K562 (cell line): ENCODE measurements around the gene OTOL1. TPM values are rescaled to one million over a fixed set of nuclear protein-coding genes. Genes with fewer than 3 reads are reported as not detected.

ENCODE experiments used
- ATAC-seq: fragments of 200-7000 bp; cut with Tn5 transposase; 3 replicates; pipeline ENCODE4 v1.9.1; 2020; ENCODE audit warnings: moderate library complexity
- BruUV-seq: library from RNA; stranded (reverse); fragments of 400-500 nt; replicated peaks from 2 replicates; lab custom pipeline; 2021; lab: Mats Ljungman, UMichigan
- CTCF ChIA-PET: fragments of 300-600 bp; formaldehyde crosslinking; extraction: SDS; loops from one replicate; lab custom pipeline; 2021; ENCODE audit warnings: low intra/inter-chr PET ratio; lab: Yijun Ruan, JAX
- POLR2A ChIA-PET: fragments of 300-600, 350-650 bp; sonication (Branson Sonifier 250); formaldehyde crosslinking; extraction: SDS; loops from one replicate; lab custom pipeline; 2021; ENCODE audit warnings: antibody characterized with exemption, inconsistent platforms; lab: Yijun Ruan, JAX
- DNase-seq, 4 experiments: peaks; one replicate each; pipeline versions ENCODE4 v3.0.0 to v3.0.0-alpha.2; 2011 to 2018; ENCODE audit warnings: low spot score in 3 of 4, mixed read lengths in 3 of 4; ENCODE audit errors: extremely low read depth in 1 of 4
- FAIRE-seq: peaks from 2 replicates; lab custom pipeline; 2011; peaks lifted over from hg19 to GRCh38; lab: Jason Lieb, UNC
- H2AFZ ChIP-seq: 2 replicates; pipeline ENCODE4 v1.6.0; 2011; ENCODE audit warnings: low read depth, low read length, control low read depth, inconsistent platforms
- H3K27ac ChIP-seq: fragments of 200-600 bp; 3 replicates; pipeline ENCODE4 v1.8.0; 2011; ENCODE audit warnings: low read depth, mild to moderate bottlenecking, control low read depth, inconsistent platforms, low read length, moderate library complexity, mixed read lengths; ENCODE audit errors: extremely low read depth
- H3K27me3 ChIP-seq, 2 experiments: fragments of 300-600 bp in 1 of 2; 2 replicates in 1 of 2; 3 replicates in 1 of 2; pipeline versions ENCODE4 v1.6.0 to v1.8.0; 2011; ENCODE audit warnings: inconsistent platforms in 2 of 2, low read length in 2 of 2, mild to moderate bottlenecking in 1 of 2, mixed read lengths in 1 of 2, moderate library complexity in 1 of 2; ENCODE audit not compliant: control insufficient read depth in 2 of 2, insufficient read depth in 2 of 2
- H3K36me3 ChIP-seq: fragments of 300-600 bp; 3 replicates; pipeline ENCODE4 v1.8.0; 2011; ENCODE audit warnings: mild to moderate bottlenecking, low read length, inconsistent platforms; ENCODE audit not compliant: control insufficient read depth, insufficient read depth
- H3K4me1 ChIP-seq, 2 experiments: fragments of 200-600 bp in 1 of 2; replicated peaks in 1 of 2; 2 replicates in 1 of 2; 3 replicates in 1 of 2; pipeline versions ENCODE4 v1.5.1 to v1.8.0; 2011; ENCODE audit warnings: inconsistent platforms in 2 of 2, low read length in 2 of 2, mild to moderate bottlenecking in 1 of 2, mixed read lengths in 1 of 2, moderate library complexity in 1 of 2; ENCODE audit not compliant: control insufficient read depth in 2 of 2, insufficient read depth in 2 of 2
- H3K4me2 ChIP-seq: 2 replicates; pipeline ENCODE4 v1.6.1; 2011; ENCODE audit warnings: low read length, control low read depth, inconsistent platforms, mixed read lengths; ENCODE audit not compliant: insufficient read depth
- H3K4me3 ChIP-seq: fragments of 200-600 bp; sonication (generic), shearing (Covaris generic); 2 replicates; pipeline ENCODE4 v1.5.1; 2016; ENCODE audit warnings: control low read depth, inconsistent platforms
- H3K79me2 ChIP-seq: fragments of 200-600 bp; 3 replicates; pipeline ENCODE4 v1.8.0; 2011; ENCODE audit warnings: low read length, inconsistent platforms; ENCODE audit not compliant: control insufficient read depth, insufficient read depth
- H3K9ac ChIP-seq, 2 experiments: 2 replicates each; pipeline versions ENCODE4 v1.6.0 to v1.6.1; 2011; ENCODE audit warnings: low read depth in 2 of 2, low read length in 2 of 2, control low read depth in 1 of 2, inconsistent platforms in 1 of 2, mild to moderate bottlenecking in 1 of 2, mixed read lengths in 1 of 2; ENCODE audit not compliant: insufficient read depth in 1 of 2
- H3K9me1 ChIP-seq: one replicate; pipeline ENCODE4 v1.6.0; 2011; ENCODE audit warnings: inconsistent platforms, mild to moderate bottlenecking, low read length, moderate library complexity; ENCODE audit not compliant: control insufficient read depth, insufficient read depth
- H3K9me3 ChIP-seq: replicated peaks from 2 replicates; pipeline ENCODE4 v1.5.1; 2011; ENCODE audit warnings: low read depth, low read length, inconsistent platforms; ENCODE audit not compliant: control insufficient read depth, insufficient read depth
- H4K20me1 ChIP-seq: replicated peaks from 2 replicates; pipeline ENCODE4 v1.6.1; 2011; ENCODE audit warnings: low read length, inconsistent platforms, mixed read lengths; ENCODE audit not compliant: control insufficient read depth, insufficient read depth
- BCL6 ChIP-seq: fragments of 250-450 bp; sonication (Bioruptor Pico); IDR thresholded peaks from 2 replicates; pipeline ENCODE4 v1.4.0; 2020
- BRF2 ChIP-seq: IDR thresholded peaks from 3 replicates; pipeline ENCODE4 v1.6.1; 2011; ENCODE audit warnings: borderline replicate concordance, mild to moderate bottlenecking; ENCODE audit not compliant: insufficient read length, insufficient read depth
- ETV1 ChIP-seq: fragments of 450-650 bp; conservative IDR thresholded peaks from 2 replicates; pipeline ENCODE4 v1.6.1; 2016; ENCODE audit warnings: missing genetic modification characterization, control low read depth, low read depth, missing compliant biosample characterization
- FOXP4 ChIP-seq: sonication (generic); formaldehyde crosslinking; IDR thresholded peaks from 2 replicates; pipeline ENCODE4 v1.8.0; 2022; ENCODE audit warnings: mild to moderate bottlenecking, missing genetic modification reagents, borderline replicate concordance
- HMGN3 ChIP-seq: IDR thresholded peaks from 2 replicates; pipeline ENCODE4 v1.6.1; 2011; ENCODE audit warnings: borderline replicate concordance, low read depth, mild to moderate bottlenecking, mixed read lengths, low read length; ENCODE audit not compliant: insufficient read length; ENCODE audit errors: extremely low read depth
- KAT8 ChIP-seq: fragments of 450-650 bp; IDR thresholded peaks from 2 replicates; pipeline ENCODE4 v1.6.1; 2016; ENCODE audit warnings: low read depth, mild to moderate bottlenecking
- MCM2 ChIP-seq: fragments of 450-650 bp; IDR thresholded peaks from 2 replicates; pipeline ENCODE4 v1.6.1; 2017; ENCODE audit warnings: low read depth, mild to moderate bottlenecking
- MIER1 ChIP-seq: fragments of 450-650 bp; IDR thresholded peaks from 2 replicates; pipeline ENCODE4 v1.6.1; 2016; ENCODE audit warnings: antibody characterized with exemption, mild to moderate bottlenecking, low read depth
- NFE2L1 ChIP-seq: fragments of 450-650 bp; IDR thresholded peaks from 2 replicates; pipeline ENCODE4 v1.6.1; 2016; ENCODE audit warnings: missing genetic modification characterization, low read depth, mild to moderate bottlenecking, missing compliant biosample characterization, moderate library complexity, borderline replicate concordance
- NR1H2 ChIP-seq: sonication (generic); formaldehyde crosslinking; IDR thresholded peaks from 2 replicates; pipeline ENCODE4 v1.4.0; 2020; ENCODE audit warnings: mild to moderate bottlenecking, missing genetic modification reagents
- RCOR1 ChIP-seq, 2 experiments: IDR thresholded peaks; 2 replicates each; pipeline ENCODE4 v1.6.1; 2012; ENCODE audit warnings: low read depth in 2 of 2, low read length in 2 of 2, borderline replicate concordance in 1 of 2, improper control_type of control experiment in 1 of 2
- SIX5 ChIP-seq, 2 experiments: IDR thresholded peaks; 2 replicates each; pipeline ENCODE4 v1.6.1; 2011; ENCODE audit warnings: low read length in 2 of 2, borderline replicate concordance in 1 of 2, low read depth in 1 of 2, mild to moderate bottlenecking in 1 of 2, moderate library complexity in 1 of 2; ENCODE audit not compliant: insufficient read depth in 1 of 2
- SRF ChIP-seq, 2 experiments: fragments of 250-450, 450-650 bp in 1 of 2; sonication (Bioruptor Pico) in 1 of 2; sonication (generic) in 1 of 2; formaldehyde crosslinking; IDR thresholded peaks; 2 replicates each; pipeline versions ENCODE4 v1.5.0 to v1.5.1; 2020 to 2022; ENCODE audit warnings: mild to moderate bottlenecking in 1 of 2, missing genetic modification reagents in 1 of 2
- ZNF785 ChIP-seq: fragments of 250-450 bp; sonication (Bioruptor Pico); IDR thresholded peaks from 2 replicates; pipeline ENCODE4 v1.4.0; 2020; ENCODE audit warnings: mild to moderate bottlenecking
- WGBS: fragments of 100-300 bp; shearing (Covaris generic); methylation state at CpG from one replicate; pipeline ENCODE4 v1.1.6; 2016; ENCODE audit warnings: low coverage, mixed read lengths; ENCODE audit not compliant: insufficient coverage; ENCODE audit errors: missing lambda C conversion rate; 5-methylcytosine and 5-hydroxymethylcytosine counted together
- in situ Hi-C: fragments of 300-500 bp; cut with MboI; formaldehyde crosslinking; loops from 4 replicates; pipeline ENCODE4 v1.15.0; 2018; ENCODE audit warnings: inconsistent platforms, mixed read lengths
- intact Hi-C: fragments of 100-400 bp; cut with micrococcal nuclease; formaldehyde crosslinking; loops from 2 replicates; pipeline ENCODE4 v1.14.2; 2022
- polyA plus RNA-seq, 8 experiments: library from polyadenylated mRNA; depleted of rRNA in 4 of 8; stranded (reverse) in 5 of 8; unstranded in 3 of 8; fragments of >200 nt; fragmentation: Nextera tagmentation in 2 of 8; fragmentation: Illumina TruSeq in 1 of 8; extraction: Ambion mirVana in 2 of 8; extraction: Trizol in 1 of 8; gene quantifications; 2 replicates each; pipeline versions ENCODE4 v1.2.1 to v1.2.3, GENCODE V29; 2011 to 2014; ENCODE audit warnings: inconsistent platforms in 1 of 8, missing spikeins in 1 of 8
- total RNA-seq, 7 experiments: library from RNA; depleted of rRNA in 6 of 7; stranded (reverse); fragments of >200 nt in 6 of 7; fragmentation: Illumina TruSeq in 2 of 7; extraction: Trizol in 2 of 7; gene quantifications; 2 replicates each; pipeline versions ENCODE4 v1.2.1 to v1.2.3, GENCODE V29; 2011 to 2021; ENCODE audit warnings: low replicate concordance in 1 of 7
- TF ChIP-seq, protein P1 (sequence below): sonication (generic); formaldehyde crosslinking; IDR thresholded peaks from 2 replicates; pipeline ENCODE4 v1.8.1; 2023; ENCODE audit warnings: mild to moderate bottlenecking, missing genetic modification reagents

OTOL1 gene
- total and polyA plus RNA-seq, 9 of the 15 experiments (the other 6 are each of a cell fraction or from before 2014, with no cell fraction given) = not detected

DNA sequence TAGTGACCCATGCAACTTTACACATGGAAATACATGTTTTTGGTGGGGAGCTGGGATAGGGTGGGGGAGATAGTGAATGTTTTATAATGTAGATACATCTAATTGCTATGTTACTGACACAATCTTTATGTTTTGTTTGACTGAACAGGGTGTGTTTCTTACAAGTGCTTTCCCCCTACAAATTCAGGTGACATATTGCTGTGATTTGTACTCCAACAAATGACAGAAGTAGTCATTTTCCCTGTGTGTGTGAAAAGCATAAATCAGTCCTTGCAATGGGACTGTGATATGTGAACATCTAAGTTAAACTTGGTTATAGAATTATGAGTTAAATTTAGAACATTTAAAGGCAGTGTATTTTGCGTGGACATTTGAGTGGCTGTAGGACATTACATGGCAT lies 27.3 kb downstream of the OTOL1 start (continued):
- TF ChIP-seq, protein P1, sequence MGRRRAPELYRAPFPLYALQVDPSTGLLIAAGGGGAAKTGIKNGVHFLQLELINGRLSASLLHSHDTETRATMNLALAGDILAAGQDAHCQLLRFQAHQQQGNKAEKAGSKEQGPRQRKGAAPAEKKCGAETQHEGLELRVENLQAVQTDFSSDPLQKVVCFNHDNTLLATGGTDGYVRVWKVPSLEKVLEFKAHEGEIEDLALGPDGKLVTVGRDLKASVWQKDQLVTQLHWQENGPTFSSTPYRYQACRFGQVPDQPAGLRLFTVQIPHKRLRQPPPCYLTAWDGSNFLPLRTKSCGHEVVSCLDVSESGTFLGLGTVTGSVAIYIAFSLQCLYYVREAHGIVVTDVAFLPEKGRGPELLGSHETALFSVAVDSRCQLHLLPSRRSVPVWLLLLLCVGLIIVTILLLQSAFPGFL (CRISPR knock-in tag) = no peak
- TF ChIP-seq MIER1 = no peak
- no peak for TF ChIP-seq BRF2
- no peak for TF ChIP-seq MCM2
- no peak for TF ChIP-seq ZNF785 (CRISPR knock-in tag)
- TF ChIP-seq SIX5 (IDR thresholded peaks at IDR 0.05; ENCODE audit: borderline replicate concordance in 1 of 2, insufficient read depth in 1 of 2, low read depth in 1 of 2, low read length in 2 of 2) = no peak

DNA sequence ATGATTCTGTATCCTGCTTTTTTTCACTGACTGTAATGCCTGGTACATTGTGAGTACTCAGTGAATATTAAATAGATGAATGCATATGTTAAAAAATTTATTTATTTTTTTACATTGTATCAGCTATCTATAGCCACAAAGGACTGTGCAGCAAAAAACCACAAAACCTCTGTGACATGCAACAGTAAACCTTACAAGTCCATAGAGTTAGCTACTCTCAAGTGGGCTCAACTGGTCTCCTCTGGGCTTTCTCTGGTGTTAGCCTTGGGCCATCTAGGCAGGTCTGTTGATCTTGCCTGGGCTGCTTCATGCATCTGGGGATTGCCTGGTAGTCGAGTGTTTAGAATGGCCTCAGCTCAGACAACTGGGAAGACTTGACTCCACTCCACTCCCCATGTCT lies 35.3 kb downstream of the OTOL1 start:
- Histone ChIP-seq H3K4me1 (no peaks in the 10 kb centered on the region), H3K79me2 (no peaks in the 10 kb centered on the region), H3K27ac (no peak overlapping the region), H3K9me1 (no peaks in the 10 kb centered on the region), H3K36me3 (no peaks in the 10 kb centered on the region), H3K27me3 (no peaks in the 10 kb centered on the region), H2AFZ (no peak overlapping the region), H3K4me2 (no peak overlapping the region), H4K20me1 (no peaks in the 10 kb centered on the region), H3K4me3 (no peak overlapping the region), H3K9me3 (0 out of 2 replicates have a peak, but pooled peaks cover 2% of the 10 kb centered on the region), H3K9ac (no peak overlapping the region)
- no peak for DNase-seq
- intact Hi-C loops = no loop called here
- ChIA-PET CTCF (no interaction called here), POLR2A (no interaction called here)
- WGBS = 0% methylated on average over 1 of the region's 1 CpG
- no peak for ATAC-seq
- in situ Hi-C loops = no loop called here
- no TSS peak for BruUV-seq
- no peak for FAIRE-seq
- TF ChIP-seq ETV1 (tag) (no peak), NR1H2 (CRISPR knock-in tag) (no peak), FOXP4 (CRISPR knock-in tag) (no peak), RCOR1 (IDR thresholded peaks at IDR 0.05; ENCODE audit: borderline replicate concordance in 1 of 2, low read depth in 2 of 2, low read length in 2 of 2) (no peak), KAT8 (no peak), SRF (CRISPR knock-in tag; IDR thresholded peaks at IDR 0.05) (no peak), BCL6 (CRISPR knock-in tag) (no peak), HMGN3 (no peak), NFE2L1 (tag) (no peak)
